HepG2 (cell line): ENCODE data around the gene GPC6. TPM values are rescaled to one million over a fixed set of nuclear protein-coding genes. Genes with fewer than 3 reads are reported as not detected.

ENCODE experiments used
- CEBPB ChIP-seq: IDR thresholded peaks from 2 replicates; pipeline ENCODE4 v1.6.1; 2011; ENCODE audit warnings: low read depth, low read length, improper control_type of control experiment, borderline replicate concordance
- CEBPG ChIP-seq: IDR thresholded peaks from 2 replicates; pipeline ENCODE4 v1.6.1; 2016
- HDAC2 ChIP-seq: sonication (generic); formaldehyde crosslinking; IDR thresholded peaks from 2 replicates; pipeline ENCODE4 v1.4.0; 2020; ENCODE audit warnings: missing genetic modification reagents
- HOXA7 ChIP-seq: sonication (generic); formaldehyde crosslinking; IDR thresholded peaks from 2 replicates; pipeline ENCODE4 v1.8.1; 2022; ENCODE audit warnings: mild to moderate bottlenecking, missing genetic modification reagents, moderate library complexity
- KDM2A ChIP-seq: sonication (generic); formaldehyde crosslinking; IDR thresholded peaks from 2 replicates; pipeline ENCODE4 v1.4.0; 2020; ENCODE audit warnings: low read depth, missing genetic modification reagents, borderline replicate concordance
- KLF13 ChIP-seq: sonication (generic); formaldehyde crosslinking; IDR thresholded peaks from 2 replicates; pipeline ENCODE4 v1.4.0; 2020; ENCODE audit warnings: mild to moderate bottlenecking, missing genetic modification reagents
- MAFK ChIP-seq, 2 experiments: IDR thresholded peaks in 1 of 2; conservative IDR thresholded peaks in 1 of 2; 2 replicates each; pipeline ENCODE4 v1.6.1; 2011; ENCODE audit warnings: improper control_type of control experiment in 2 of 2, low read length in 2 of 2
- MEIS1 ChIP-seq: sonication (generic); formaldehyde crosslinking; IDR thresholded peaks from 2 replicates; pipeline ENCODE4 v1.9.0; 2021; ENCODE audit warnings: mild to moderate bottlenecking, missing genetic modification reagents, moderate library complexity, borderline replicate concordance
- SAP130 ChIP-seq: IDR thresholded peaks from 2 replicates; pipeline ENCODE4 v1.6.1; 2016; ENCODE audit warnings: low read depth
- ZNF143 ChIP-seq: sonication (generic); formaldehyde crosslinking; IDR thresholded peaks from 2 replicates; pipeline ENCODE4 v1.4.0; 2020; ENCODE audit warnings: missing genetic modification reagents
- ZNF333 ChIP-seq: sonication (generic); formaldehyde crosslinking; IDR thresholded peaks from 2 replicates; pipeline ENCODE4 v1.4.0; 2020; ENCODE audit warnings: mild to moderate bottlenecking, missing genetic modification reagents, borderline replicate concordance
- ZNF430 ChIP-seq: sonication (generic); formaldehyde crosslinking; IDR thresholded peaks from 2 replicates; pipeline ENCODE4 v1.9.0; 2021; ENCODE audit warnings: mild to moderate bottlenecking, missing genetic modification reagents
- ZNF644 ChIP-seq: IDR thresholded peaks from 2 replicates; pipeline ENCODE4 v1.6.1; 2016; ENCODE audit warnings: low read depth
- polyA plus RNA-seq, 8 experiments: library from polyadenylated mRNA; depleted of rRNA in 3 of 8; stranded (reverse) in 7 of 8; unstranded in 1 of 8; fragments of >200 nt; fragmentation: Illumina TruSeq in 4 of 8; extraction: Trizol in 4 of 8; gene quantifications; 2 replicates each; pipeline versions ENCODE4 v1.2.1 to v1.2.3, GENCODE V29; 2011 to 2016; ENCODE audit warnings: low read depth in 4 of 8, missing spikeins in 1 of 8, mixed read lengths in 1 of 8; ENCODE audit not compliant: insufficient read depth in 1 of 8
- total RNA-seq, 5 experiments: library from RNA; depleted of rRNA; stranded (reverse); fragments of >200 nt; fragmentation: Illumina TruSeq; extraction: Trizol; gene quantifications; 2 replicates each; pipeline ENCODE4 v1.2.3, GENCODE V29; 2016; ENCODE audit warnings: low read depth in 1 of 5
- TF ChIP-seq, protein P1 (sequence below): sonication (generic); formaldehyde crosslinking; IDR thresholded peaks from 2 replicates; pipeline ENCODE4 v1.4.0; 2020; ENCODE audit warnings: mild to moderate bottlenecking, missing genetic modification reagents, borderline replicate concordance
- TF ChIP-seq, protein P2 (sequence below): sonication (generic); formaldehyde crosslinking; IDR thresholded peaks from 2 replicates; pipeline ENCODE4 v1.4.0; 2020; ENCODE audit warnings: missing genetic modification reagents
- TF ChIP-seq, protein P3 (sequence below): sonication (generic); formaldehyde crosslinking; IDR thresholded peaks from 2 replicates; pipeline ENCODE4 v1.4.0; 2020; ENCODE audit warnings: low read depth, mild to moderate bottlenecking, missing genetic modification reagents
- TF ChIP-seq, protein P4 (sequence below): IDR thresholded peaks from 2 replicates; pipeline ENCODE4 v1.4.0; 2020; ENCODE audit warnings: mild to moderate bottlenecking, missing genetic modification reagents
- TF ChIP-seq, protein P5 (sequence below): sonication (generic); formaldehyde crosslinking; IDR thresholded peaks from 2 replicates; pipeline ENCODE4 v1.4.0; 2020; ENCODE audit warnings: missing genetic modification reagents
- TF ChIP-seq, protein P6 (sequence below): sonication (generic); formaldehyde crosslinking; IDR thresholded peaks from 2 replicates; pipeline ENCODE4 v1.4.0; 2020; ENCODE audit warnings: mild to moderate bottlenecking, missing genetic modification reagents

Gene GPC6
- total and polyA plus RNA-seq, 2 of the 13 experiments (the other 11 are each of a cell fraction or from before 2014, with no cell fraction given), result 24.5 to 33.9 TPM

DNA sequence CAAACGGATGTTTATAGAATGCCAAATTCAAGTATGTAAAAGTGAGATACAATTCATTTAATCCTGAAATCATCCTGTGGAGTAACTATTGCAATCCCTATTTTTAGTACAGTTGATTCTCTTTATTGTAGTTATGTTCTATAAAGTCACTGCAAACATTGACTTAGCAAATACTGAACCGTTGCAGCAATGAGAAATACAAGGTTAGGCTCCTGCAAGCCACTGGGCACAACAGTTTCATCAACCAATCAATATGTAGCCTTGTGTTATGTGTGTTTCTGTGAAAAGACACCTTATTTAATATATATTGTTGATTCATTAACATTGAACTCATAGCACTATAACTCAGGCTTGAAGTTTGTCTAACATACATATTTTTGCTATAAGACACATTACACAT is 1078.4 kb downstream of the GPC6 start (continued):
- TF ChIP-seq, protein P1, sequence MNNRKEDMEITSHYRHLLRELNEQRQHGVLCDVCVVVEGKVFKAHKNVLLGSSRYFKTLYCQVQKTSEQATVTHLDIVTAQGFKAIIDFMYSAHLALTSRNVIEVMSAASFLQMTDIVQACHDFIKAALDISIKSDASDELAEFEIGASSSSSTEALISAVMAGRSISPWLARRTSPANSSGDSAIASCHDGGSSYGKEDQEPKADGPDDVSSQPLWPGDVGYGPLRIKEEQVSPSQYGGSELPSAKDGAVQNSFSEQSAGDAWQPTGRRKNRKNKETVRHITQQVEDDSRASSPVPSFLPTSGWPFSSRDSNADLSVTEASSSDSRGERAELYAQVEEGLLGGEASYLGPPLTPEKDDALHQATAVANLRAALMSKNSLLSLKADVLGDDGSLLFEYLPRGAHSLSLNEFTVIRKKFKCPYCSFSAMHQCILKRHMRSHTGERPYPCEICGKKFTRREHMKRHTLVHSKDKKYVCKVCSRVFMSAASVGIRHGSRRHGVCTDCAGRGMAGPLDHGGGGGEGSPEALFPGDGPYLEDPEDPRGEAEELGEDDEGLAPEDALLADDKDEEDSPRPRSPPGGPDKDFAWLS, result no peak
- TF ChIP-seq HOXA7 (CRISPR knock-in tag) (no peak), KLF13 (CRISPR knock-in tag) (no peak), MEIS1 (CRISPR knock-in tag) (no peak), CEBPG (CRISPR knock-in tag) (peak; percentile 77), ZNF644 (CRISPR knock-in tag) (peak; percentile 67; the same call in 1 of the 2 replicates), MAFK (conservative IDR thresholded peaks at IDR 0.05 in 1 of 2, IDR thresholded peaks at IDR 0.05 in 1 of 2; ENCODE audit: low read length in 2 of 2) (no peak), CEBPB (peak; percentile 73; the same call in 1 of the 2 replicates), ZNF333 (CRISPR knock-in tag) (no peak), SAP130 (CRISPR knock-in tag) (peak; percentile 43), HDAC2 (CRISPR knock-in tag) (peak; percentile 58; the same call in 1 of the 2 replicates), ZNF143 (CRISPR knock-in tag) (no peak), KDM2A (no peak), ZNF430 (CRISPR knock-in tag) (no peak)
- TF ChIP-seq, protein P2, sequence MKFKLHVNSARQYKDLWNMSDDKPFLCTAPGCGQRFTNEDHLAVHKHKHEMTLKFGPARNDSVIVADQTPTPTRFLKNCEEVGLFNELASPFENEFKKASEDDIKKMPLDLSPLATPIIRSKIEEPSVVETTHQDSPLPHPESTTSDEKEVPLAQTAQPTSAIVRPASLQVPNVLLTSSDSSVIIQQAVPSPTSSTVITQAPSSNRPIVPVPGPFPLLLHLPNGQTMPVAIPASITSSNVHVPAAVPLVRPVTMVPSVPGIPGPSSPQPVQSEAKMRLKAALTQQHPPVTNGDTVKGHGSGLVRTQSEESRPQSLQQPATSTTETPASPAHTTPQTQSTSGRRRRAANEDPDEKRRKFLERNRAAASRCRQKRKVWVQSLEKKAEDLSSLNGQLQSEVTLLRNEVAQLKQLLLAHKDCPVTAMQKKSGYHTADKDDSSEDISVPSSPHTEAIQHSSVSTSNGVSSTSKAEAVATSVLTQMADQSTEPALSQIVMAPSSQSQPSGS (CRISPR knock-in tag), result peak; percentile 39; the same call in 1 of the 2 replicates
- TF ChIP-seq, protein P3, sequence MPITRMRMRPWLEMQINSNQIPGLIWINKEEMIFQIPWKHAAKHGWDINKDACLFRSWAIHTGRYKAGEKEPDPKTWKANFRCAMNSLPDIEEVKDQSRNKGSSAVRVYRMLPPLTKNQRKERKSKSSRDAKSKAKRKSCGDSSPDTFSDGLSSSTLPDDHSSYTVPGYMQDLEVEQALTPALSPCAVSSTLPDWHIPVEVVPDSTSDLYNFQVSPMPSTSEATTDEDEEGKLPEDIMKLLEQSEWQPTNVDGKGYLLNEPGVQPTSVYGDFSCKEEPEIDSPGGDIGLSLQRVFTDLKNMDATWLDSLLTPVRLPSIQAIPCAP, result no peak
- TF ChIP-seq, protein P4, sequence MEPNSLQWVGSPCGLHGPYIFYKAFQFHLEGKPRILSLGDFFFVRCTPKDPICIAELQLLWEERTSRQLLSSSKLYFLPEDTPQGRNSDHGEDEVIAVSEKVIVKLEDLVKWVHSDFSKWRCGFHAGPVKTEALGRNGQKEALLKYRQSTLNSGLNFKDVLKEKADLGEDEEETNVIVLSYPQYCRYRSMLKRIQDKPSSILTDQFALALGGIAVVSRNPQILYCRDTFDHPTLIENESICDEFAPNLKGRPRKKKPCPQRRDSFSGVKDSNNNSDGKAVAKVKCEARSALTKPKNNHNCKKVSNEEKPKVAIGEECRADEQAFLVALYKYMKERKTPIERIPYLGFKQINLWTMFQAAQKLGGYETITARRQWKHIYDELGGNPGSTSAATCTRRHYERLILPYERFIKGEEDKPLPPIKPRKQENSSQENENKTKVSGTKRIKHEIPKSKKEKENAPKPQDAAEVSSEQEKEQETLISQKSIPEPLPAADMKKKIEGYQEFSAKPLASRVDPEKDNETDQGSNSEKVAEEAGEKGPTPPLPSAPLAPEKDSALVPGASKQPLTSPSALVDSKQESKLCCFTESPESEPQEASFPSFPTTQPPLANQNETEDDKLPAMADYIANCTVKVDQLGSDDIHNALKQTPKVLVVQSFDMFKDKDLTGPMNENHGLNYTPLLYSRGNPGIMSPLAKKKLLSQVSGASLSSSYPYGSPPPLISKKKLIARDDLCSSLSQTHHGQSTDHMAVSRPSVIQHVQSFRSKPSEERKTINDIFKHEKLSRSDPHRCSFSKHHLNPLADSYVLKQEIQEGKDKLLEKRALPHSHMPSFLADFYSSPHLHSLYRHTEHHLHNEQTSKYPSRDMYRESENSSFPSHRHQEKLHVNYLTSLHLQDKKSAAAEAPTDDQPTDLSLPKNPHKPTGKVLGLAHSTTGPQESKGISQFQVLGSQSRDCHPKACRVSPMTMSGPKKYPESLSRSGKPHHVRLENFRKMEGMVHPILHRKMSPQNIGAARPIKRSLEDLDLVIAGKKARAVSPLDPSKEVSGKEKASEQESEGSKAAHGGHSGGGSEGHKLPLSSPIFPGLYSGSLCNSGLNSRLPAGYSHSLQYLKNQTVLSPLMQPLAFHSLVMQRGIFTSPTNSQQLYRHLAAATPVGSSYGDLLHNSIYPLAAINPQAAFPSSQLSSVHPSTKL (CRISPR knock-in tag), result peak; percentile 85
- TF ChIP-seq, protein P5, sequence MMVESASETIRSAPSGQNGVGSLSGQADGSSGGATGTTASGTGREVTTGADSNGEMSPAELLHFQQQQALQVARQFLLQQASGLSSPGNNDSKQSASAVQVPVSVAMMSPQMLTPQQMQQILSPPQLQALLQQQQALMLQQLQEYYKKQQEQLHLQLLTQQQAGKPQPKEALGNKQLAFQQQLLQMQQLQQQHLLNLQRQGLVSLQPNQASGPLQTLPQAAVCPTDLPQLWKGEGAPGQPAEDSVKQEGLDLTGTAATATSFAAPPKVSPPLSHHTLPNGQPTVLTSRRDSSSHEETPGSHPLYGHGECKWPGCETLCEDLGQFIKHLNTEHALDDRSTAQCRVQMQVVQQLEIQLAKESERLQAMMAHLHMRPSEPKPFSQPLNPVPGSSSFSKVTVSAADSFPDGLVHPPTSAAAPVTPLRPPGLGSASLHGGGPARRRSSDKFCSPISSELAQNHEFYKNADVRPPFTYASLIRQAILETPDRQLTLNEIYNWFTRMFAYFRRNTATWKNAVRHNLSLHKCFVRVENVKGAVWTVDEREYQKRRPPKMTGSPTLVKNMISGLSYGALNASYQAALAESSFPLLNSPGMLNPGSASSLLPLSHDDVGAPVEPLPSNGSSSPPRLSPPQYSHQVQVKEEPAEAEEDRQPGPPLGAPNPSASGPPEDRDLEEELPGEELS (CRISPR knock-in tag), result peak; percentile 51; the same call in 1 of the 2 replicates
- TF ChIP-seq, protein P6, sequence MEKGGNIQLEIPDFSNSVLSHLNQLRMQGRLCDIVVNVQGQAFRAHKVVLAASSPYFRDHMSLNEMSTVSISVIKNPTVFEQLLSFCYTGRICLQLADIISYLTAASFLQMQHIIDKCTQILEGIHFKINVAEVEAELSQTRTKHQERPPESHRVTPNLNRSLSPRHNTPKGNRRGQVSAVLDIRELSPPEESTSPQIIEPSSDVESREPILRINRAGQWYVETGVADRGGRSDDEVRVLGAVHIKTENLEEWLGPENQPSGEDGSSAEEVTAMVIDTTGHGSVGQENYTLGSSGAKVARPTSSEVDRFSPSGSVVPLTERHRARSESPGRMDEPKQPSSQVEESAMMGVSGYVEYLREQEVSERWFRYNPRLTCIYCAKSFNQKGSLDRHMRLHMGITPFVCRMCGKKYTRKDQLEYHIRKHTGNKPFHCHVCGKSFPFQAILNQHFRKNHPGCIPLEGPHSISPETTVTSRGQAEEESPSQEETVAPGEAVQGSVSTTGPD, result no peak
